Measurements from ENCODE around the gene MTRF1. TPM values are rescaled to one million over a fixed set of nuclear protein-coding genes. Genes with fewer than 3 reads are reported as not detected.
A peak's percentile ranks its signal among the peaks of the same experiment; 100 is the strongest.

Gene MTRF1
- total RNA-seq, 2 donors from 2014 or later = 24.2 to 30.3 TPM

DNA sequence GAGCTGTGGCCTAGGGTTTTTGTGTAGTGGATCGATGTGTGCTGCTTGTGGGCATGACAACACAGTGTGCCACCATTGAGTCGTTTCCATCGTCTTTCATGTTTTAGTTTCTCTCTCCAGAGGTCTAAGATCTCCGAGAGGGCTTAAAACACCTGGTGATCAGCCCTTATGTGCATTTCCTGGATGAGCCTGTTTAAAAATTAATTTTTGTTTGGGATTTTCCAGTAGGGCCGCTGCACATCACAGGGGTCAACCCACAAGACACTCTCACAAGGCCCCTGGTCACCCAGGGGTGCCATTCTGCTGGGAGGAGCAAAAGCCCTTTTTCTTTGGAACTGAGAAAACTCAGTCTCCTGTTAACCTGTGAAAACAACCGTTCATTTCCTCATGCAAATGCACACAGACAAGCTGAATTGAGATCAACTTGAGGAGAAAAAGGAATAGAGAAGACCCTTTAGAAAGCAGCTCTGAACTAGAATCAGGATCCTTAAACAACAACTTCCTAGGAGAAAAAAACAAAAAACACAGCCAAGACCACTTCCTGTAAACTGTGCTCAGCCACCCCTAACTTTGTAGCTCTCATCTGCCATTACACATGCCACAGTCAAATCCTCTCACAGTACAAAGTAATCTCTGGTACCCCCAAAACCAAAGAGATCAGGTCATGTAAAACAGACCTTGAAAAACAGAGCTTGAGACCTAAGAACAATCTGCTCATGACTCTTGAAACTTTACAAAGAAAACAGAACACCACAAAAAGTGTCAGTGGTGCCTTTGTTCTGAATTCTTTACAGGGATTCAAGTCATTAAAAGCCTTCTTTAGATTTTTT is 8.3 kb upstream of the MTRF1 start:
- Mint-ChIP-seq H3K9me3 (peaks cover 1 to 7% of the 10 kb centered on the region in 2 donors), H3K27me3 (ENCODE audit: low read depth) (no peaks in the 10 kb centered on the region), H3K4me3 (peak overlapping the region; percentile 3 to 66), H3K27ac (peak overlapping the region; percentile 58), H3K36me3 (ENCODE audit: insufficient read depth in 2 of 2) (peaks cover 7 to 32% of the 10 kb centered on the region in 2 donors), H3K4me1 (ENCODE audit: low read depth) (peaks cover 16% of the 10 kb centered on the region)
- ATAC-seq (replicated peaks in 1 of 2) (peak; percentile 21 to 64), DNase-seq (no peak)

DNA sequence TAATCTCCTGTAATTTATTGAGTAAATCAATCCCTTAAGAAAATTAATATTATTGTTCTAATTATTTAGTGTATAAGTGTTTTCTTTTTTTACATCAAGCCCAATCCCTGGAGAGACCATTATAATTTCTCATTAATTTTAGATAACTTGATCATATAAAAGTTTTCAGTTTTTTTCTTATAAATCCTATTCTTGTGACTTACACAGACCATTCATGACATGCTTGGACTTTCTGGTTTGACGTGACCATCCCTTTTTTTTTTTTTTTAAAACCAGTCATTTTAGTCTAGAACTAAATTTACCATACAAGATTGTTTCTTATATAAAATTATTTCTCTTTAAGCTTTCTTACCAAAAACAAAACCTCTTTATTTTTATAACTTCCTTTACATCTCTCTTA is 5.4 kb upstream of the MTRF1 start:
- H3K4me3 Mint-ChIP-seq = no peak overlapping the region
- peak in 1 of 2 donors; percentile 19 for DNase-seq
- no peaks in the 10 kb centered on the region for H3K27me3 Mint-ChIP-seq (ENCODE audit: low read depth)
- peaks cover 14% of the 10 kb centered on the region for H3K4me1 Mint-ChIP-seq (ENCODE audit: low read depth)
- peaks cover 7 to 32% of the 10 kb centered on the region in 2 donors for H3K36me3 Mint-ChIP-seq (ENCODE audit: insufficient read depth in 2 of 2)
- H3K9me3 Mint-ChIP-seq = peaks cover 1 to 7% of the 10 kb centered on the region in 2 donors
- ATAC-seq (replicated peaks in 1 of 2) = no peak
- H3K27ac Mint-ChIP-seq = no peak overlapping the region

DNA sequence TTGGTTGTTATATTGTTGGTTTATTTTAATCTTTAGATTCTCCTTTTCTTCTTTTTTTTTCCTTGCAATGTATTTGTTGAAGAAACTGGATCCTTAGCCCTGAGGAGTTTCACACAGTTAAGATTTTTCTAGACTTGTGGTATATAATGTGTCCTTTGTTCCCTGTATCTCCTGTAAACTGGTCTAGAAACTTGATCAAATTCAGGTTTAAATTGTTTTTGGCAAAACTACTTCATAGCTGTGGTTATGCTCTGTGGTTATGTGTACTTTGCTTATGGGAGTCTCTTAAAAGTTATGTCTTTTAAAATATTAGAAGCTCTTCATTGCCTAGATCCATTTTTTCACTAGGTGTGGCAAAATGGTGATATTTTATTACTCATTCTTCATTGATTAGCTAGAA is 3.7 kb upstream of the MTRF1 start:
- DNase-seq (no peak), ATAC-seq (replicated peaks in 1 of 2) (no peak)
- Mint-ChIP-seq H3K27ac (no peak overlapping the region), H3K4me1 (ENCODE audit: low read depth) (peaks cover 22% of the 10 kb centered on the region), H3K36me3 (ENCODE audit: insufficient read depth in 2 of 2) (peaks cover 7 to 29% of the 10 kb centered on the region in 2 donors), H3K4me3 (no peak overlapping the region), H3K27me3 (ENCODE audit: low read depth) (no peaks in the 10 kb centered on the region), H3K9me3 (peaks cover 1 to 7% of the 10 kb centered on the region in 2 donors)

DNA sequence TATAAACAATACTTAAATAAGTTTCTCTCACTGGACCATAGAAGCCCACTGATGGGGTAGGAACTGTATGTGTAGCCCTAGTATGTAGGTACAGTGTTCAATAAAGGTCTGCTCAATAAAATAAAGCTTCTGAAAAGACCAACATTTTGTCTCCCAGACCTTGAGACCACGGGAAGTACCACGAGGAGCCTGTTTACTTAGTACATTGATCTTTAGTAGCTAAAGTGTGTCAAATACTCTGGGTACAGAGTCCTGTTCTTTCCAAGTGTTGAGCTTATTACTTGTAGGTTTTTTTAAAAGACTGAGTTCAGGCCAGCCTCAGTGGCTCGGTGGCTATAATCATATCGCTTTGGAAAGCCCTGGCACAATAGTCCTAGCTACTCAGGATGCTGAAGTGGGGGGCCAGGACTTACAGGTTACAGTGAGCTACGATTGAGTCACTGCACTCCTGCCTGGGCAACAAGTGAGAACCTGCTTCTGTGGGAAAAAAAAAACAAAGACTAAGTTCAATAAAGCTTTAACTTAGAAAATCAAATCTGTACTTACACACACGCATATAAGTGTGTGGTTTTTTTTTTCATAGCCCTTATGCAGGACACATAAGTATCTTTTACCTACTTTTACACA is 3.4 kb downstream of the MTRF1 start:
- DNase-seq (no peak), ATAC-seq (replicated peaks in 1 of 2) (no peak)
- H3K27me3 Mint-ChIP-seq (ENCODE audit: low read depth) = no peaks in the 10 kb centered on the region
- peaks cover 32% of the 10 kb centered on the region for H3K4me1 Mint-ChIP-seq (ENCODE audit: low read depth)
- no peaks in the 10 kb centered on the region for H3K9me3 Mint-ChIP-seq
- no peak overlapping the region for H3K27ac Mint-ChIP-seq
- peaks cover 7 to 21% of the 10 kb centered on the region in 2 donors for H3K36me3 Mint-ChIP-seq (ENCODE audit: insufficient read depth in 2 of 2)
- no peak overlapping the region for H3K4me3 Mint-ChIP-seq

DNA sequence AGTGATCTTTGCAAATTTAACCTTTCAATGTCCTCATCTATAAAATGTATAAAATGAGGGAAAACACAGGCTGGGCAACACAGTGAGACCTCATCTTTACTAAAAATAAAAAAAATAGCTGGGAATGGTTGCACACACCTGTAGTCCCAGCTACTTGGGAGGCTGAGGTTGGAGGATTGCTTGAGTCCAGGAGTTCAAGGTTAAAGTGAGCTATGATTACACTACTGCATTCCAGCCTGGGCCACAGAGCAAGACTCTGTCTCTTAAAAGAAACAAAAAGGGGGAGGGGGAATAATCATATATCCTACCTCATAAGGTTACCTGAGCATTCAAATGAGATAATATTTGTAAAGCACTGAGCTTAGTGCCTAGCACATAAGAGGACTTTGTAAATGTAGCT is 5.8 kb downstream of the MTRF1 start:
- H3K27me3 Mint-ChIP-seq (ENCODE audit: low read depth) = no peaks in the 10 kb centered on the region
- DNase-seq (no peak), ATAC-seq (replicated peaks in 1 of 2) (no peak)
- H3K4me3 Mint-ChIP-seq = no peak overlapping the region
- H3K27ac Mint-ChIP-seq = no peak overlapping the region
- H3K36me3 Mint-ChIP-seq (ENCODE audit: insufficient read depth in 2 of 2) = peaks cover 7 to 30% of the 10 kb centered on the region in 2 donors
- no peaks in the 10 kb centered on the region for H3K9me3 Mint-ChIP-seq
- peaks cover 27% of the 10 kb centered on the region for H3K4me1 Mint-ChIP-seq (ENCODE audit: low read depth)

DNA sequence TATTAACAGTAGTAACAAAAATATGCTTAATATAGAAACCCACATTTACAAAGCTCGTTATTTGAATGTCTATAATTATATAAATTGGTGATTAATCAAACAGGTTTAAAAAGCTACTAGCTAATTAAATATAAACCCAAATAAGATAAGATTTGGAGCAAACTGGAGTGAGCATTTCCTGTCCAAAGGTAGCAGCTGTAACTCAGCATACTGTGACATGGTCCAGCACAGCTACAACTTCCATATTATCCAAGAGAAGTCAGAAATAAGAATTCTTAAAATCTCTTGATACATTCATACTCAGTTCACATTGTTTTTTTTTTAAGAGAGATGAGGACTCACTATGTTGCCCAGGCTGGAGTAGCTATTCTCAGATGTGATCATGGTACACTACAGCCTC is 8.5 kb downstream of the MTRF1 start:
- Mint-ChIP-seq H3K9me3 (no peaks in the 10 kb centered on the region), H3K27ac (no peak overlapping the region), H3K4me3 (no peak overlapping the region), H3K4me1 (ENCODE audit: low read depth) (peaks cover 35% of the 10 kb centered on the region), H3K27me3 (ENCODE audit: low read depth) (no peaks in the 10 kb centered on the region), H3K36me3 (ENCODE audit: insufficient read depth in 2 of 2) (peaks cover 10 to 46% of the 10 kb centered on the region in 2 donors)
- no peak for ATAC-seq (replicated peaks in 1 of 2)
- no peak for DNase-seq

DNA sequence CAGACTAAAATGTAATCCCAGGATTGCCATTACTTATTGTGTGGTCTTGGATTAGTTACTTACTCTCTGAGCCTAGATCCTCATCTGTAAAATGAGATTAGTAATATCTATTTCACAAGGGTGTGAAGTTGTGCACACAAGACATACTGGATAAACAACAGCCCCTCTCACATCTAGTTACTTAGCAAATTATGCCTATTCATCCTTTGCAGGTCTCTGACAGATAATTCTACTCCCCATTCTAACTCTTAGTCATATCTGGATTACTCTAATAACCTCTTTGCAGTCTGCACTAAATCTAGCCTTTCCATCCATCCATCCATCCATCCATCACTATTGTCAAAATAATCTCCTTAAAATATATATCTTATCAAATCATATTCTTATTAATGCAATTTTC is 12.4 kb downstream of the MTRF1 start:
- Mint-ChIP-seq H3K36me3 (ENCODE audit: insufficient read depth in 2 of 2) (peaks cover 8 to 28% of the 10 kb centered on the region in 2 donors), H3K27ac (no peak overlapping the region), H3K4me1 (ENCODE audit: low read depth) (peaks cover 12% of the 10 kb centered on the region), H3K27me3 (ENCODE audit: low read depth) (no peaks in the 10 kb centered on the region), H3K9me3 (no peaks in the 10 kb centered on the region), H3K4me3 (no peak overlapping the region)
- no peak for DNase-seq
- no peak for ATAC-seq (replicated peaks in 1 of 2)

DNA sequence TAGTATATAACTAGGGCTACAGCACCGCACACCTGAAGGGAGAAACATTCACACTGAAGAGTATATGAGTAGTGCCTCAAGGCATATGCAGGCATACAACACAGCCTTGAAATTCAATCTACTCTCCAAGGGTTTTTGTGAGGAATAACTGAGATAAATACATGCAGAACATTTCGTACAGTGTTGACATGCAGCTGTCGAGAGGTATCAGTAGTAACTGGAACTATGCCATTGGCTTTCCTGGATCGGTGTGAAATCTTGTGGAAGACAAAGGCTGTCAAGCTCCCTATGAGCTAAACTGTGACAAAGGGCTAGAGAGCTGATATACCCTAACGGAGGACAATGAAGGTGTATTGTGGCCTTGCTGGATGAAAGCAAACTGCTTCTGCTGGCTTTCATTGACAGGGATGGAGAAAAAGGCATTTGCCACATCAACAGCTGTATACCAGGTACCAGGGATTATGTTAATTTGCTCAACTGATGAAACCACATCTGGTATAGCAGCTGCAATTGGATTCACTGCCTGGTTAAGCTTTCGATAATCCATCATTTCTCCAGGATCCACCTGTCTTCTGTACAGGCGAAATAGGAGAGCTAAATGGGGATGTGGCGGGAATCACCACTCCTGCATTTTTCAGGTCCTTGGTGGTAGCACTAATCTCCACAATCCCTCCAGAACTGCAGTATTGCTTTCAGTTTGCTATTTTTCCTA is 16.3 kb downstream of the MTRF1 start:
- ATAC-seq (replicated peaks in 1 of 2) = no peak
- no peak overlapping the region for H3K27ac Mint-ChIP-seq

DNA sequence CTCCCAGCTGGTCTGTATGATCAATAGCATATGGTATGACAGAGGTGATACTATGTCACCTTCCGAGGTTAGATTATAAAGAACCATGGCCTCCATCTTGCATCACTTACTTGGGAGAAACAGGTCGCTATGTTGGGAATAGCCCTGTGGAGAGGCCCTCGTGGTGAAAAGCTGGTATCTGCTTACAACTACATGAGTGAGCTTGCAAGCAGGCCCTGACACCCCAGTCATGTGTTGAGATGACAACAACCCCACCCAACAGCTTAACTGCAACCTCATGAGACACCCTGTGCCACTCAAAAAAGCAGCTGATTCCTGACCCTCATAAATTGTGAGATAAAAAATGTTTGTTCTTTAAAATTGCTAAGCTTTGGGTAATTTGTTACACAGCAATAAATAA is 18.8 kb downstream of the MTRF1 start:
- Mint-ChIP-seq H3K9me3 (no peaks in the 10 kb centered on the region), H3K4me1 (ENCODE audit: low read depth) (no peaks in the 10 kb centered on the region), H3K36me3 (ENCODE audit: insufficient read depth in 2 of 2) (no peaks in the 10 kb centered on the region), H3K27ac (no peak overlapping the region), H3K27me3 (ENCODE audit: low read depth) (no peaks in the 10 kb centered on the region), H3K4me3 (no peak overlapping the region)
- DNase-seq (no peak), ATAC-seq (replicated peaks in 1 of 2) (no peak)

More for the DNA sequence above, 16.3 kb downstream of the MTRF1 start:
- Mint-ChIP-seq H3K4me3 (no peak overlapping the region), H3K36me3 (ENCODE audit: insufficient read depth in 2 of 2) (peaks cover 6 to 16% of the 10 kb centered on the region in 2 donors), H3K27me3 (ENCODE audit: low read depth) (no peaks in the 10 kb centered on the region), H3K9me3 (no peaks in the 10 kb centered on the region), H3K4me1 (ENCODE audit: low read depth) (peaks cover 12% of the 10 kb centered on the region)
- DNase-seq = no peak

DNA sequence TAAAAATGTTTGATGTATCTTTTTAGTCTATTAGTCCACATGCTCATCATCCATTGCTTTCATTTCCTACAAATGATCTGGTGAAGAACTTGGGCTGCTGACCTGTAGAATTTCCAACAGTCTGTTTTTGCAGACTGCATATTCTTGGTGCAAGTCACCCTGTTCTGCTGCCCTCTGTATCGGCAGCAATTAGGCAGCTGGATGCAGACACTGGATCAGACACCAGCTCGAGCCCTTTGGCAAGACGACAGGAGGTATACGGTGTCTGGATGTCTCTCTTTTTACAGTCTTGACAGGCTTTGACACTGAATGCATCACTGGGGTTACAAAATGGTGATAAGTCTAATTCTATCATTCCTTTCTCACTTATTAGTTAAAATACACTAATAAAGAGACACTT is 21.8 kb downstream of the MTRF1 start:
- Mint-ChIP-seq H3K4me3 (no peak overlapping the region), H3K4me1 (ENCODE audit: low read depth) (no peaks in the 10 kb centered on the region), H3K9me3 (no peaks in the 10 kb centered on the region), H3K27me3 (ENCODE audit: low read depth) (no peaks in the 10 kb centered on the region), H3K27ac (no peak overlapping the region), H3K36me3 (ENCODE audit: insufficient read depth in 2 of 2) (no peaks in the 10 kb centered on the region)
- DNase-seq = no peak
- no peak for ATAC-seq (replicated peaks in 1 of 2)

DNA sequence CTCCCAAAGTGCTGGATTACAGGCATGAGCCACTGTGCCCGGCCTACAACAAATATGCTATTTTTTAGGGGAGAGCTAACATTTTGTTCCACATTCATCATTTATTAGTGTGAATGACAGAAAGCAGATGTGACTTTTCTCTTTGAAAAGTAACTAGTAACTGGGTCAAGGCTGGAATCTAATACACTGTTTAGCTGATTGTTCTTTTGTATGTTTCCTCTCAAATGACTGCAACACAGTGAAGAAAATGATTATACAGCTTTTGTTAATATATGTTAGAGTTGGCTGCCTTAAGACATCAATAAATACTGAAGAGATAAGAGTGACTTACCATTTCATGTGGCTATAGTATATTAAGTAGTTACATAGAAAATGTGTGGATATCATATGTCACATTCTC is 27.0 kb downstream of the MTRF1 start:
- peaks cover 8% of the 10 kb centered on the region for H3K4me1 Mint-ChIP-seq (ENCODE audit: low read depth)
- no peak overlapping the region for H3K4me3 Mint-ChIP-seq
- ATAC-seq (replicated peaks in 1 of 2) (no peak), DNase-seq (no peak)
- H3K27me3 Mint-ChIP-seq (ENCODE audit: low read depth) = no peaks in the 10 kb centered on the region
- peaks cover 0 to 17% of the 10 kb centered on the region in 2 donors for H3K36me3 Mint-ChIP-seq (ENCODE audit: insufficient read depth in 2 of 2)
- H3K27ac Mint-ChIP-seq = no peak overlapping the region
- H3K9me3 Mint-ChIP-seq = no peaks in the 10 kb centered on the region

DNA sequence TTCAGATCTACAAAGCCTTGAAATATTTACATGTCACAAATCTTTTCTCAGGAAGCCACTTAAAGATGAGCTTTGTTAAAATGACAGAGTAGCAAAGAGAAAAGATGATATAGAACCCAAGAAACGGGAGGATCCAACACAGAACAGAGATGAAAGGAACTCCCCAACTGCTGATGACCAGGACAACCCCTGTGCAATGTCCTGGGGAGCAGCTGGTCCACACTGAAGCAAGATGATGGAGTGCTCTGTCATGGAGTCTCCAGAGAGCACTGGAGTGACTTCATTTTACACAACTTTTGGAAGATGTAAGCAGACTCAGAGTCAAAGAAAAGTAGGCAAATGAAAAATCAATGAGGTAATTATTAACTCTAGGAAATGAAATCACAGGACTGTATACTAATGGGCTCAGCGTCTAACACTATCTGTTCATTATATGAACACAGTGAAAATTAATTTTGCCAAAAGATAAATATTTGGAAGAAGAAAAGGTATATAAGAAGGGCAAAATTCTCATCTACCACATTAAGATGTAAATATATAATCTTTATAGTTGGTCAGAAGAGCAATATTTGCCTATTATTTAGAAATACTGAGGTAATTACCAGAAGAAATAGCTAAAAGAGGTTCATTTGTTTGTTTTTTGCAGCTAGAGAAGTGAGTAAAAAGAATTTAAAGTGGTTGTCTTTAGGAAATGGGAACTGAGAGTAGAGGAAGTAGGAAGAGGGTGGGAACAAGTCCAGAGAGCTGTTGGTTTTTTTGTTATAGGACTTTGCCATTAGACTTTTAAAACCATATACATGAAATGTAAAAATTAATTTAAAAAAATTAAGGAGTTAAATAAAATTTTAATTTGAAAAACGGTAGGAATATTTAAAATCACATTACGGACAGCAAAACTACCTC is 30.5 kb downstream of the MTRF1 start:
- no peak for ATAC-seq (replicated peaks in 1 of 2)
- peak overlapping the region; percentile 9 for H3K27ac Mint-ChIP-seq
- peaks cover 0 to 23% of the 10 kb centered on the region in 2 donors for H3K36me3 Mint-ChIP-seq (ENCODE audit: insufficient read depth in 2 of 2)
- no peaks in the 10 kb centered on the region for H3K27me3 Mint-ChIP-seq (ENCODE audit: low read depth)
- no peak for DNase-seq
- no peaks in the 10 kb centered on the region for H3K9me3 Mint-ChIP-seq
- no peak overlapping the region for H3K4me3 Mint-ChIP-seq
- peaks cover 8% of the 10 kb centered on the region for H3K4me1 Mint-ChIP-seq (ENCODE audit: low read depth)

Data from activated T-cell treated with anti-CD3 and anti-CD28 coated beads, Interleukin-2, amount 50 U/mL, for 72 hours (primary cell).